SKM-1 treated with dmso at 0.1 percent for 144 hours (cell line): Measurements from ENCODE around the gene VAV2.
"Not testable (repeated sequence)": the region's sequence is repeated elsewhere in the genome, so short reads cannot be mapped to it uniquely, and the experiment has no call there.

Source experiments
- DNase-seq: peaks from one replicate; lab custom pipeline; 2025; ENCODE audit not compliant: unreplicated experiment; lab: John Stamatoyannopoulos, UW

VAV2 gene

GRCh38 chr9:133897675-133898074 is 94.4 kb downstream of the VAV2 start:
- DNase-seq, result no peak

- not testable (repeated sequence) for DNase-seq
Observed at GRCh38 chr9:133896007-133896406, 96.1 kb downstream of the VAV2 start.

- DNase-seq, result no peak
Observed at GRCh38 chr9:133895335-133895734, 96.8 kb downstream of the VAV2 start.

- no peak for DNase-seq
Observed at GRCh38 chr9:133894377-133895321, 97.5 kb downstream of the VAV2 start.

GRCh38 chr9:133893191-133893994 is 98.7 kb downstream of the VAV2 start:
- no peak for DNase-seq

DNA sequence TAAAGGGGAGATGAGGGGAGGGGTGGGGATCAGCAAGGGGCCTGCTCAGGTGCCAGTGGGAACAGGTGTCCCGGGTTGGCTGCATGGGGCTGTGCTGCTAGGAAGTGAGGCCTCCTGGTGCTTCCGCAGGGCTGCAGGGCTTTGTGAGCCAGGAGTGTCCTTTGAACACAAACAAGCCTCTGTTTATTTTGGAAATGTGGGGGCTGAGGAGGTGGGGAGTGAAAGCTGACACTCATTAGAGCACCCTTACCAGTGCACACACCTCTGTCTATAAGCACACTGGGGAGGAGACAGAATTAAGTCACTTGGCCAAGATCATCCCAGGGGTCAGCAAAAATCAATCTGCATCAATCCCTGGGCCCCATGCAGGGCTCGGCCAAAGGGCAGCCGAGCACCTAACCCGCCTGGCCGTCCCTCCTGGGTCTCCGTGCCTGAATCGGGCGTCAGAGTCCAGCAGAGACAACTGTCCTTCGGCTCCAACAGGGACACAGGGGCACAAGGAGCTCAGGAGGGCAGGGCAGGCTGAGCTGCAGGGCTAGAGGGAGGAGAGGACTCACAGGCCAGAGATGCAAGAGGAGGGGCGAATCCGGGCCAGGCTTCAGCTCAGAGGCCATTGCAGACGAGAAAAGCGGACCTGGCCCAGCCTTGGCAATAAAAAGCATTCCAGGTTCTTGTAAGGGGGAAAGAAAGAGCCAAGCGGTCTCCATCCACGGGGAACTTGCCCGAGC is 99.8 kb downstream of the VAV2 start:
- DNase-seq, result no peak

- DNase-seq, result no peak
Observed at GRCh38 chr9:133891741-133892140, 100.4 kb downstream of the VAV2 start.

DNA sequence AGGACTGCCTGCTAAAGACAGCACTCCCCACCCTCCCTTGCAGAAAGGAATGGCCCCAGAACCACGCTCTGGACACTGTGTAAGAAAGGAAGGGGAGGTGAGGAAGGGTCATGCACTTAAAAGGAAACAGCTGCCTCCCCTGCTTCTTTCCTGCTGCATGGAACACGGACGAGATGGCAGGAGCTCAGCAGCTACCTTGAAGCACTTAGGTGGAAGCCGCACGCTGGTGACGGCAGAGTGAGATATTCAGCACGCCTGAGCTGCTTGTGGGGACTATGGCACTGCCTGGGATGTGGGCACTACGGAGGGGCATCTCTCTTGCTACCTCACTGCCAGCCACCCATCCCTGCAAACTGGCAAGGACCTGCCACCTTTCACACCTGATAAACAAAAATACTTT is 101.5 kb downstream of the VAV2 start:
- DNase-seq, result no peak

DNA sequence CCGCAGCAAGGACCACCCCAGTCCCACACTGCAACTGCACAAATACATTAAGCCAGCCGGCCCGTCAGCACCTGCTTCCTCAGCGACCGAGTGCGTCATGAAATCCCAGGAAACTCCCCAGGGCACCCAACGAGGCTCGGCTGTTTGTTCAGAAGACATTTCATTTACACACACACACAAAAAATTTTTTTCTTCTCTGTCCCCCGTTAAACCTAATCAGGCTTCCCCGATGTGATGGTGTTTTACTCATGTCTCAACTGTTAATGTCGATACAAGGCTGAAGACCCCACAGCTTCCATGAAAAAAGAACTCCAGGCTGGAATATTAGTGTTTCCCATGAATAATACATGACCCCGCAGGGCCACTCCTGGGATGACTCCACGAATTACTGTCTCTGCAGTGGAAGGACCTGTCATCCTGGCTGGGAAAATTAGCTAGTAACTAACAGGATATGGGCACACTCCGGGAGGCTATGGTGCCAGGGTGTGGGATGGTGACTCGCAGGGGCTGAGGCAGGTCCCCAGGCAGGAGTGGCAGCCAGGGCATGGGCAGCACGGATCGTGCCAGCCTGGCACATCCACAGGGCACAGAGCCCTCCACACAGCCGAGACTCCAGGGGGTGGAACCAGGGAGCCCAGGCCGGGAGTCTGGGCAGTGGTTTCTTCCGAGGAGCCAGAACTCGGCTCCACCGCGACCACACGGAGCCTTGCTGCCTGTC is 102.4 kb downstream of the VAV2 start:
- DNase-seq, result no peak

DNA sequence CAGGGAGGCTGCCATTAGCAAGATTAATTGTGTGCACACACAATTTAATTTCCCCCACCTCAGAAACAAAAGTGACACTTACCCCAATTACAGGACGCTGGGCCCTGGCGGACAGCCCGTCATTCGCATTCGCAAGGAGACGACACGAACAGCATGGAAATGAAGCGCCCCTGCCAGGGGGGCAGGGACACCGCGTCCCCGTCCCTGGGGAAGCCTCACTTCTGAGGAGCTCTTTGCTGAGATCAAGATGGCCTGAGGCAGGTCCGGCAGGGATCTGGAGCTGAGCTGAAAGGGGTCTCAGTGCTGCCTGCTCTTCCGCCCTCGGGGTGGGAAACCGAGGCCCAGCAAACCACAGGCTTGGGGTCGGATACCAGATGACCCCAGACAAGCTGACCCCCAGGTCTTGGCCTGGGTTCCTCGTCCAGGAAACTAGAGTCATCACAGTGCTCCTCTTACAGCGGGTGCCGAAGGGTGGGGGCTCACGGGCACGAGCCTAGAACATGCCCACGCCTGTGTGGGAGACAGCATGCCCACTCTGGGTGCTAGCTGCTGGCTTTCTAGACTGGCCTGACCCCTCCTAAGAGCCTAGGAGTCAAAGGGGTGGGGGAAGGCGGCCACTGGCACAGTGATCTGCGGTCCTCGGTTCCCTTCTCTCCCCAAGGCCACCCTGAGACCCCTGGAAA is 103.2 kb downstream of the VAV2 start:
- no peak for DNase-seq

DNA sequence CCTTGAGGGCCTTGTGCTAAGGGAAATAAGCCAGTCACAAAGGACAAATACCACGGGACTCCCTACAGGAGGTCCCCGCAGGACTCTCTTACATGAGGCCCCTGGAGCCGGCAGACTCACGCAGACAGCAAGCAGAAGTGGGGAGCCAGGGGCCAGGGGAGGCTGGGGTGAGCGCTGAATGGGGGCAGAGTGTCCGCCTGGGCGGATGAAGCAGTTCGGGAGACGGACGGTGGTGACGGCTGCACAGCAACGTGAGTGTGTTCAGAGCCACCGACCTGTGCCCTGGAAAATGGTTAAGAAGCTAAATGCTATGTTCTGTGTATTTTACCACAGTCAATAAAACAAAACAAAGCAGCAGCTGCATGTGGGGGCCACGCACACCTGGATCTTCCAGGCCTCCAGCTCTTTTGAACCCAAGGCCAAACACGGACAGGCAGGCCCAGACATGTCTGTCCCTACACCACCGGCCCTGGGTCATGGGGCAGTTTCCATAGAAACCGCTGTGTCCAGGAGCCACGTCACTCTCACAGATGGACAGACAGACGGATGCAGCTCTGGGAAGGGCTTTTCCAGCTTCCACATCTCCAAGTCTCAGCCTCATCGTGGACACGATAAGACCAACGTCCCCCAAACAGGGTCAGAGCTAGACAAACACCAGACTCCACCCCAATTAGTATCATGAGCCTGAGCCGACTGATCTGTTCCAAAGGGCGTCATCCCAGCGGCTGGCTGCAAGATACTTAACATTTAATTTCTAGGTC is 103.9 kb downstream of the VAV2 start:
- no peak for DNase-seq

DNA sequence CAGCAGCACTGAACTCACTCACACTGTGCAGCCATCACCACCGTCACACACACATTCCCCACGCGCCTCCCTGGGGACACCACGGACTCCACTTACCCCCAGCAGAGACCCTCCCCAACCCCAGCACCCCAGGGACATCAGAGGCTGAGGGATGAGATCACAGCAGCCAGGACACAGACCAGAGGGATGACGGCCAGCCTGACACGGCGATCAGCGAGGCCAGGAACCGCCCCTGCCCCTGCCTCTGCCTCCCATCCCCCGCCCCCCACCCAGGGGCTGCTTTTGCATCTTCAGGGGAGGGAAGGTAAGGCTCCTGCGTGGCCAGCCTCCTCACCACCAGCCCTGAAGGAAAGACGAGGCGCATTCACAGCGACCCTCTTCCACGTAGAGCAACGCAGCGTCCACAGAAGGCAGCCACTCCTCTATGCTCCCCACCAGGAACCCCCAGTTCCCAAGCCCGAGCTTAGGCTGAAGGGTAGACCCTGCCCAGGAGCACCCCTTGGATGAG is 104.5 kb downstream of the VAV2 start:
- no peak for DNase-seq

GRCh38 chr9:133886563-133887501 is 105.3 kb downstream of the VAV2 start:
- no peak for DNase-seq

- no peak for DNase-seq
Observed at GRCh38 chr9:133884907-133885744, 107.0 kb downstream of the VAV2 start.

- DNase-seq, result no peak
Observed at GRCh38 chr9:133882849-133883755, 109.0 kb downstream of the VAV2 start.

GRCh38 chr9:133881671-133882381 is 110.3 kb downstream of the VAV2 start:
- DNase-seq, result no peak
